ENCODE results near the gene MTUS2.

- no peak for TF ChIP-seq EZH2phosphoT487 (IDR thresholded peaks at IDR 0.05; ENCODE audit: low read length)
- peak; percentile 38 for TF ChIP-seq CTCF (IDR thresholded peaks at IDR 0.05; ENCODE audit: low read length)
- no peak for TF ChIP-seq EZH2 (optimal IDR thresholded peaks at IDR 0.05; ENCODE audit: low read depth, low read length)
These were observed 549.1 kb downstream of the MTUS2 start for GRCh38 chr13:29369060-29369743.

Measured in MM.1S (cell line).